ENCODE measurements around the gene PRG3.

Gene PRG3, protein sequence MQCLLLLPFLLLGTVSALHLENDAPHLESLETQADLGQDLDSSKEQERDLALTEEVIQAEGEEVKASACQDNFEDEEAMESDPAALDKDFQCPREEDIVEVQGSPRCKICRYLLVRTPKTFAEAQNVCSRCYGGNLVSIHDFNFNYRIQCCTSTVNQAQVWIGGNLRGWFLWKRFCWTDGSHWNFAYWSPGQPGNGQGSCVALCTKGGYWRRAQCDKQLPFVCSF

DNA sequence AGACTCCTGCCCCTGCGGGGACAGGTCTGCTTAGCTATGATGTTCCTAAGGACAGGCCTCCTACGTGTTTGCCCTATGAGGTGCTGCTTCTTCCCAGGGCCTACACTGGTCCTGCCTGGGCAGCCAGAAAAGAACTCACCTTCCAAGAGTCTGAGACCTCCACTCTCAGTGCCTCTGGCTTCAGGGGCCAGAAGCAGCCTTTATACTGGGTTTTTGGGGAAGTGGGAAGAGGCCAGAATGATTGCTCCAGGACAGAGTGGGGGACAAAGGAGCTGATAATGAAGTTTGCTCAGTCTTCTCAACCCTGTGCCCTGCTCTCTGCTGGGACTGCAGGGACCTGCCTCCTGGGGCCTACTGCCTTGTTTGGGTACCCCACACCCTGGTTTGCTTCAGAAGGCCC is at the start of gene PRG3:
Gene PRG3, minus strand, starts transcription at position 176 of the 400 bp plus-strand sequence. CDS start 442 bp downstream, outside the sequence.
- Mint-ChIP-seq H3K4me1 (ENCODE audit: low read depth) (no peaks in the 10 kb centered on the region), H3K27me3 (peaks cover 41% of the 10 kb centered on the region), H3K36me3 (ENCODE audit: low read depth) (no peaks in the 10 kb centered on the region), H3K27ac (no peak within 1 kb of the TSS), H3K9me3 (no peaks in the 10 kb centered on the region), H3K4me3 (no peak within 1 kb of the TSS)
- DNase-seq = no peak

DNA sequence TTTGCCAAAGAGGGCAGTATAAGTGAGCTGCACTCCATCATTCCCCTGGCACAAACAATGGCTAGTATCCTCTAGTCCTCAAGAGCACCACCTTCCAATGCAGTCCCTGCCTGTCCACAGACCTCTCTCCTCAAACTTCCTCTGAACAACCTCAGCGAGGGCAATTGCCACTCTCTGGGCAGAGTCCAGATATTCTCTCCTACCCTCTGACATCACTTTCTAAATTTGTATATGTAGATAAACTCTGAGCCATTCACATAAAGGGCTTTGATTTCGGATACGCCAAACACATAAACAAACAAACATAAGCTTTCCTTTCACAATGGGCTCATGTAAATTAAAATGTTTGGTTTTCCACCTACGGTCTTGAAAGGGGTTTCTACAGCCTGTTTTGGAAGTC is 49.0 kb upstream of the PRG3 start:
- DNase-seq = no peak
- H3K27me3 Mint-ChIP-seq = no peaks in the 10 kb centered on the region
- no peak overlapping the region for H3K27ac Mint-ChIP-seq
- peaks cover 23% of the 10 kb centered on the region for H3K36me3 Mint-ChIP-seq (ENCODE audit: low read depth)
- H3K4me3 Mint-ChIP-seq = no peak overlapping the region
- no peaks in the 10 kb centered on the region for H3K9me3 Mint-ChIP-seq
- H3K4me1 Mint-ChIP-seq (ENCODE audit: low read depth) = peaks cover 24% of the 10 kb centered on the region

DNA sequence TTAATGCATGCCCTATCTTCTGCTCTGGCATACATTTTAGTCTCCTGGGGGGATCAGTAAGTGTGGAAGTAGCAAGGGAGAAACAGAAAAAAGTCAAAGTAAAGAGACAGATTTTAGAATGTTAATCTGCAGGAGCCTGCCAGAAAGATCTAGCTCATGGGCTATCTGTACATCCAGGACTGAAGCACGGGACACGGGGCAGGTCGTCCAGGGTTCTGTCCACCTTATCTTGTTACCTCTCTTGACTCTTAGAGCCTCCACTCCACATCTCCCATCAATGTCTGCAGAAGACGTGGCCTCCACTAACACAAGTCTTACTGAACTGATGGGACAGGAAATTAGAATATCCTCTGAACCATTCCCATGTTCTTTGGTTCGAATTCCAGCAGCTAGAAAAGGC is 47.7 kb upstream of the PRG3 start:
- Mint-ChIP-seq H3K9me3 (no peaks in the 10 kb centered on the region), H3K36me3 (ENCODE audit: low read depth) (peaks cover 36% of the 10 kb centered on the region)

GRCh38 chr11:57427727-57428082 is 46.8 kb upstream of the PRG3 start:
- no peak for DNase-seq
- Mint-ChIP-seq H3K9me3 (no peaks in the 10 kb centered on the region), H3K4me3 (peak overlapping the region; percentile 98), H3K27me3 (no peaks in the 10 kb centered on the region), H3K4me1 (ENCODE audit: low read depth) (peaks cover 40% of the 10 kb centered on the region), H3K27ac (peak overlapping the region; percentile 98), H3K36me3 (ENCODE audit: low read depth) (peaks cover 46% of the 10 kb centered on the region)

More for the DNA sequence above, 47.7 kb upstream of the PRG3 start:
- Mint-ChIP-seq H3K27ac (no peak overlapping the region), H3K4me3 (no peak overlapping the region), H3K4me1 (ENCODE audit: low read depth) (peaks cover 34% of the 10 kb centered on the region), H3K27me3 (no peaks in the 10 kb centered on the region)
- no peak for DNase-seq

- H3K36me3 Mint-ChIP-seq (ENCODE audit: low read depth) = peaks cover 52% of the 10 kb centered on the region
- no peaks in the 10 kb centered on the region for H3K27me3 Mint-ChIP-seq
- H3K4me1 Mint-ChIP-seq (ENCODE audit: low read depth) = peaks cover 40% of the 10 kb centered on the region
- peak; percentile 89 for DNase-seq
- peak within 1 kb of the TSS; percentile 98 for H3K27ac Mint-ChIP-seq
- peak within 1 kb of the TSS; percentile 98 for H3K4me3 Mint-ChIP-seq
- no peaks in the 10 kb centered on the region for H3K9me3 Mint-ChIP-seq
Observed at GRCh38 chr11:57426929-57427726, 46.2 kb upstream of the PRG3 start, which contains the start of gene SLC43A3. Gene SLC43A3, minus strand, starts transcription at chr11:57427121. Its CDS starts 949 bp downstream, at chr11:57426172.

- peaks cover 43% of the 10 kb centered on the region for H3K4me1 Mint-ChIP-seq (ENCODE audit: low read depth)
- no peaks in the 10 kb centered on the region for H3K27me3 Mint-ChIP-seq
- H3K4me3 Mint-ChIP-seq = peak overlapping the region; percentile 98
- H3K36me3 Mint-ChIP-seq (ENCODE audit: low read depth) = peaks cover 58% of the 10 kb centered on the region
- no peaks in the 10 kb centered on the region for H3K9me3 Mint-ChIP-seq
- peak; percentile 61 for DNase-seq
- peak overlapping the region; percentile 98 for H3K27ac Mint-ChIP-seq
Observed at GRCh38 chr11:57426439-57426928, 45.5 kb upstream of the PRG3 start.

DNA sequence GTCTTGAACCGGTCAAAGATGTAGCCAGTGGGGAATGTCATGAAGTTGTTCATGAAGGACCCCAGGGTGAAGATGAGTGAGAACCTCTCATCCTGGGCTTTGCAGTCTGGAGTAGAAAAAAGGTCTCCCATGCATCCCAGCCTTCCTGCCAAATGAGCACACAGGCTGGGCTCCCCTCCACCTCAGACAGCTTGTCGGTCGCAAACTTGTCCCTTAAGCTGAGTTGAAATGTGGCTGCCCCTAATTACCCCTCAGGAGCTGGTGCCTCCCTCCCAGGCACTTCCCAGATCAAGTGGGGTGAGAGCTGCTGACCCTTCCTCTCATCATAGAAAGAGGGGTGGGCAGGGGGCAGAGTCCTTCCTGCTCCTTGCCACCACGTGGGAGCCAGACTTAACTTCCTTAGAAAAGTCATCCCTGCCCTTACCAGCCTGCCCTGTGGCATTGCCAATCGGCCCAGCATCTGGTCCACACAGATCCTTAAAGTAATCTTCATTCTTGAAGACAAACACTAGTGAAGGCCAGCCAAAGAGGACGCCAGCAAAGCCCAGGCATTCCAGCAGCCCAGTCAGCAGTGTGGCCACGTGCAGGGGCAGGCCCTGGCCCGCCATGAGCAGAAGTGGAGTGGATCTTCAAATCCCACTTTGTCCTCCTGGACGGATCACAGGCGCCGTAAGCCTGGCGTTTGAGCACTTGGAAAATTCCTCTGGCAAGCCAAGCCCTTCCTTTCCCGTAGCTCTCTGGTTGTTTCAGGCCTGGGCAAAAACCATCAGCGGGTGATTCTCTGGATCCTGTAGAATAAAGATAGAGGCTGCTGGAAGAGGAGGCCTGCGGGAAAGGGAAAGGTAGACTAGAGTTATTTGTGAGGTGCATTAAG is 44.9 kb upstream of the PRG3 start:
- peak overlapping the region; percentile 98 for H3K4me3 Mint-ChIP-seq
- no peaks in the 10 kb centered on the region for H3K27me3 Mint-ChIP-seq
- peak overlapping the region; percentile 98 for H3K27ac Mint-ChIP-seq
- no peaks in the 10 kb centered on the region for H3K9me3 Mint-ChIP-seq
- peaks cover 50% of the 10 kb centered on the region for H3K4me1 Mint-ChIP-seq (ENCODE audit: low read depth)
- DNase-seq = peak; percentile 65
- H3K36me3 Mint-ChIP-seq (ENCODE audit: low read depth) = peaks cover 65% of the 10 kb centered on the region

DNA sequence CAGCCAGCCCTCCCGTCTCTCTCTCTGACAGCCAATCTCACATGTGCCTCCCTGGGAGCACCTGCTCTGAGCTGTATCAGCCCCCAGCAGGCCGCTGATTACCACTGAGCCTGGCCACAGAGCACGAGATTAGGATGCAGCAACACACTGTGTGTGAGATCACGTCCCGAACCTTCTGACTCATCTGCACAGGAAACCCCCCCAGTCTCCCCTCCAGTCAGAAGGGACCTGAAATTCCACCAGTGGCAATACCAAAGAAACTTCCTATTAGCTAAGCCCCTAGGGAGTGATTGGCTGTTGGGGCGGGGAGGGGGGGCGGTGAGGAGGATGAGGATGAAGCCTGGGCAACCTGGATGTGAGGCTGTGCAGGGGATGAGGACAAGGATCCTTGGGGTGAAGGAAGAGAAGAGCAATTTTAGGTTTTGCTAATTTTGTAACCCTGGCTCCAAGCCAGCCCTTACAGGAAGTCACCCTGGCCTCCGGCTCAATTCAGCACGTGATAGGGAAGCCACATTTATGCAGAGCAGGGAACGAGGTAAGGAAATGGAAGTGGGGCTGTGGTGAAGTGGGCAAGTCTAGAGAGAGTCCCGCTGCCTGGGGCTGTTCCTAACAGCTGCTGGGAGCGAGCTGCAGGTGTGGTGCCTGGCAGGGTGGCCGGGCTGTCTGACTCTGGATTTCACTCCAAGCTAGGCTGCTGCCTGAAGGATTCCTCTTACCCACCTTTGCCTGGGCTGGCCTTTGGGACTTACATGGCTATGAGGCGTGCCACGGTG is 44.0 kb upstream of the PRG3 start:
- peaks cover 73% of the 10 kb centered on the region for H3K36me3 Mint-ChIP-seq (ENCODE audit: low read depth)
- peak overlapping the region; percentile 98 for H3K27ac Mint-ChIP-seq
- peak; percentile 87 for DNase-seq
- H3K9me3 Mint-ChIP-seq = no peaks in the 10 kb centered on the region
- no peaks in the 10 kb centered on the region for H3K27me3 Mint-ChIP-seq
- peaks cover 59% of the 10 kb centered on the region for H3K4me1 Mint-ChIP-seq (ENCODE audit: low read depth)
- peak overlapping the region; percentile 98 for H3K4me3 Mint-ChIP-seq

DNA sequence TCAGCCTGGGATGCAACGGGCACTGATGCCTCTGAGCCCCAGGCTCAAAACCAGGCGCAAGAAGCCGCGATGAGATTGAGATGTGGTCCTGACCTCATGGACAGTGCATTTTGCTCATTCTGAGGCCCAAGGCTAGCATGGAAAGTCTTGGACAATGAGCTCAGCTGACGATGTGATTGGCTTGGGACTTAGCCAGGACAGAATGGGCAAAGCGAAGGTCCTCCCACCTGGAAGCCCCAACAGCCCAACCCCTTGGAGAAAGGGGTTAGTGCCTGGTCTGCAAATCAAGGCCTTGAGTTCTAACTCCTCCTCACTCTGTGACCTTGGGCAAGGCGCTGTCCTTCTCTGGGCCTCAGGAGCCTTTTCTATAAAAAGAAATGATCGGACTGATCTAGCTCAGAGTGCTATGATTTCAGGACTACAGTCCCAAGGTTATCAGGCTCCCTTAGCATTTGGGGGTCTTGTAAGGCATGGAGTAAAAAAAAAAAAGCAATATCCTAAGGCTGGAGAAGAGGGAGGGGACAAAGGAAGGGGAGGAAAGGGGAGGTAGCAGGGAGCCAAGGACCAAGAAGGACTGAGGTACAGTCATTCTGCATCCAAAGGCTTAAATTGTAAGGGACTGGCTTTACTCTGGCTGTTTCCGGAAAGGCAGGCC is 43.3 kb upstream of the PRG3 start:
- Mint-ChIP-seq H3K27ac (peak overlapping the region; percentile 98), H3K4me1 (ENCODE audit: low read depth) (peaks cover 63% of the 10 kb centered on the region), H3K4me3 (peak overlapping the region; percentile 98), H3K9me3 (no peaks in the 10 kb centered on the region), H3K27me3 (no peaks in the 10 kb centered on the region), H3K36me3 (ENCODE audit: low read depth) (peaks cover 80% of the 10 kb centered on the region)
- no peak for DNase-seq

DNA sequence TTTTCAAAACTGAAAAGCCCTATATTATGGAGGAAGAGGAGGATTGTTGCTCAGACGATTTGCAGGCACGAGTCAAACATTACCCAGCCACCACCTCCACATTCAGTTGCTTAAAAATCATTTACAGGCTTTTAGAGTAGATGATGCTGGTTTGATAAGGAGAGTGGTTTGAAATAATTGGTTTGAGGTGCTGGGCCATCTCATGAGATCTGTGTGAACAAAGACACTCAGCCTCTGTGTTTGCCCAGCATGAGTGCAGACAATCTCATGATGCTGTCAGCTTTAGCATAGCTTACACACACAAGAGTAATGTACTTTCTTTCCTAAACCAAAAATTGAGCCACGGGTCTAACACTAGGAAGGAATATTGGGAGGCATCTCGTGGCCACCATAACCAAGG is 41.7 kb upstream of the PRG3 start:
- H3K9me3 Mint-ChIP-seq = no peaks in the 10 kb centered on the region
- DNase-seq = no peak
- H3K27me3 Mint-ChIP-seq = no peaks in the 10 kb centered on the region
- H3K4me3 Mint-ChIP-seq = peak overlapping the region; percentile 98
- peaks cover 96% of the 10 kb centered on the region for H3K36me3 Mint-ChIP-seq (ENCODE audit: low read depth)
- peaks cover 70% of the 10 kb centered on the region for H3K4me1 Mint-ChIP-seq (ENCODE audit: low read depth)
- H3K27ac Mint-ChIP-seq = peak overlapping the region; percentile 80

DNA sequence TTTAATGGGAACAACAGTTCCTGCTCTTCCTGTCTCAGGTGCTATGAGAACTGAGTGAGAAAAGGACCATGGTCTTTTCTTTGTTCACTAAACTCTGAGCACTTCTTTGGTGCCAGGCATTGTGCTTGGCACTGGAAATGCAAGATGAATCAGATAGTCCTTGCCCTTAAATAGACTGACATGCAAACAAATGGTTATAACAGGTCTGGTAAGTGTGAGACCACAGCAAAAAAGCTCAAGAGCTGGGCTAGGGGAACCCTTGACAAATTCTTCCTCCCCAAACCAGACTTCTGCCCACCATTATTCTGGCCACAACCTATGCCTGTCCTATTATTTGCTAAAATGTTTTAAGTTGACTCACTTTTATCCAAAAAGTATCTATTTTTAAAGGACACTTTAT is 40.9 kb upstream of the PRG3 start:
- Mint-ChIP-seq H3K27me3 (no peaks in the 10 kb centered on the region), H3K4me1 (ENCODE audit: low read depth) (peaks cover 72% of the 10 kb centered on the region), H3K36me3 (ENCODE audit: low read depth) (peaks cover 100% of the 10 kb centered on the region), H3K27ac (peak overlapping the region; percentile 80), H3K4me3 (peak overlapping the region; percentile 98), H3K9me3 (no peaks in the 10 kb centered on the region)
- DNase-seq = no peak

- Mint-ChIP-seq H3K27ac (no peak overlapping the region), H3K36me3 (ENCODE audit: low read depth) (peaks cover 100% of the 10 kb centered on the region), H3K4me3 (peak overlapping the region; percentile 98), H3K4me1 (ENCODE audit: low read depth) (peaks cover 78% of the 10 kb centered on the region), H3K9me3 (no peaks in the 10 kb centered on the region), H3K27me3 (no peaks in the 10 kb centered on the region)
- no peak for DNase-seq
Observed at GRCh38 chr11:57421066-57421465, 40.1 kb upstream of the PRG3 start.

GRCh38 chr11:57419146-57419545 is 38.2 kb upstream of the PRG3 start:
- Mint-ChIP-seq H3K4me3 (no peak overlapping the region), H3K9me3 (no peaks in the 10 kb centered on the region), H3K36me3 (ENCODE audit: low read depth) (peaks cover 99% of the 10 kb centered on the region), H3K4me1 (ENCODE audit: low read depth) (peaks cover 84% of the 10 kb centered on the region), H3K27me3 (no peaks in the 10 kb centered on the region), H3K27ac (peak overlapping the region; percentile 14)
- no peak for DNase-seq

Data from activated T-cell treated with anti-CD3 and anti-CD28 coated beads, Interleukin-2, amount 50 U/mL, for 24 hours (primary cell).